HepG2 (cell line): Measurements from ENCODE around the gene ING1. TPM values are rescaled to one million over a fixed set of nuclear protein-coding genes. Genes with fewer than 3 reads are reported as not detected.

Source experiments
- ATAC-seq: fragments of 200-7000 bp; cut with Tn5 transposase; 3 replicates; pipeline ENCODE4 v1.9.1; 2020; ENCODE audit warnings: mild to moderate bottlenecking, moderate library complexity
- BruUV-seq: library from RNA; stranded (reverse); fragments of 400-500 nt; replicated peaks from 2 replicates; lab custom pipeline; 2021; lab: Mats Ljungman, UMichigan
- CTCF ChIA-PET: fragments of 300-600 bp; formaldehyde crosslinking; extraction: SDS; loops from one replicate; lab custom pipeline; 2021; ENCODE audit warnings: low total read pairs, inconsistent platforms, low intra/inter-chr PET ratio; lab: Yijun Ruan, JAX
- POLR2A ChIA-PET: fragments of 350-600 bp; sonication (Branson Sonifier 250); formaldehyde crosslinking; loops from one replicate; lab custom pipeline; 2020; ENCODE audit warnings: antibody characterized with exemption, inconsistent platforms; lab: Yijun Ruan, JAX
- DNase-seq: peaks from one replicate; pipeline ENCODE4 v3.0.0-alpha.2; 2015; ENCODE audit warnings: low spot score
- FAIRE-seq: peaks from 3 replicates; lab custom pipeline; 2011; peaks lifted over from hg19 to GRCh38; lab: Jason Lieb, UNC
- H2AFZ ChIP-seq: one replicate; pipeline ENCODE4 v1.6.1; 2011; ENCODE audit warnings: low read length, inconsistent platforms
- H3K27ac ChIP-seq: fragments of 300-600 bp; 3 replicates; pipeline ENCODE4 v1.8.0; 2011; ENCODE audit warnings: mixed run types, mild to moderate bottlenecking, mixed read lengths, low read length, inconsistent platforms; ENCODE audit not compliant: insufficient read depth; ENCODE audit errors: extremely low read length
- H3K27me3 ChIP-seq, 2 experiments: fragments of 200-600 bp in 1 of 2; 2 replicates in 1 of 2; 3 replicates in 1 of 2; pipeline versions ENCODE4 v1.6.0 to v1.8.0; 2011; ENCODE audit warnings: low read length in 2 of 2, mild to moderate bottlenecking in 2 of 2, moderate library complexity in 2 of 2, inconsistent platforms in 1 of 2; ENCODE audit not compliant: insufficient read depth in 2 of 2, control insufficient read depth in 1 of 2
- H3K36me3 ChIP-seq, 2 experiments: fragments of 200-600 bp in 1 of 2; replicated peaks in 1 of 2; 2 replicates in 1 of 2; 3 replicates in 1 of 2; pipeline versions ENCODE4 v1.5.1 to v1.8.0; 2011; ENCODE audit warnings: low read length in 2 of 2, inconsistent platforms in 1 of 2; ENCODE audit not compliant: insufficient read depth in 2 of 2, control insufficient read depth in 1 of 2
- H3K4me1 ChIP-seq: 2 replicates; pipeline ENCODE4 v1.5.1; 2012; ENCODE audit warnings: low read length, inconsistent platforms; ENCODE audit not compliant: insufficient read depth
- H3K4me2 ChIP-seq: 2 replicates; pipeline ENCODE4 v1.6.0; 2011; ENCODE audit warnings: low read depth, low read length, inconsistent platforms
- H3K4me3 ChIP-seq, 3 experiments: fragments of 200-600 bp in 1 of 3; sonication (generic), shearing (Covaris generic) in 1 of 3; replicated peaks in 1 of 3; 2 replicates each; pipeline ENCODE4 v1.5.1; 2011 to 2016; ENCODE audit warnings: low read length in 3 of 3, inconsistent platforms in 2 of 3, low read depth in 2 of 3, mild to moderate bottlenecking in 2 of 3, control low read depth in 1 of 3, mixed read lengths in 1 of 3; ENCODE audit not compliant: insufficient read depth in 1 of 3
- H3K79me2 ChIP-seq: one replicate; pipeline ENCODE4 v1.6.1; 2011; ENCODE audit warnings: low read length, inconsistent platforms; ENCODE audit not compliant: insufficient read depth
- H3K9ac ChIP-seq: 2 replicates; pipeline ENCODE4 v1.6.0; 2011; ENCODE audit warnings: mild to moderate bottlenecking, low read depth, low read length, inconsistent platforms; ENCODE audit not compliant: insufficient read depth
- H3K9me3 ChIP-seq: 2 replicates; pipeline ENCODE4 v1.5.1; 2012; ENCODE audit warnings: mild to moderate bottlenecking, low read length
- H4K20me1 ChIP-seq: 2 replicates; pipeline ENCODE4 v1.6.0; 2011; ENCODE audit warnings: inconsistent platforms, mild to moderate bottlenecking, low read length, moderate library complexity; ENCODE audit not compliant: insufficient read depth
- AKAP8 ChIP-seq: sonication (generic); formaldehyde crosslinking; IDR thresholded peaks from 2 replicates; pipeline ENCODE4 v1.5.1; 2020; ENCODE audit warnings: mild to moderate bottlenecking, missing genetic modification reagents
- ELF3 ChIP-seq: IDR thresholded peaks from 2 replicates; pipeline ENCODE4 v1.6.1; 2016; ENCODE audit warnings: missing genetic modification reagents, missing compliant biosample characterization
- PAWR ChIP-seq: sonication (generic); formaldehyde crosslinking; IDR thresholded peaks from 2 replicates; pipeline ENCODE4 v1.4.0; 2020; ENCODE audit warnings: missing genetic modification reagents, mild to moderate bottlenecking, borderline replicate concordance
- RBM22 ChIP-seq: fragments of 200-400 bp; formaldehyde crosslinking; optimal IDR thresholded peaks from 2 replicates; pipeline ENCODE3; 2017; ENCODE audit warnings: mild to moderate bottlenecking, low read length, moderate library complexity
- SUZ12 ChIP-seq: fragments of 150-350 bp; IDR thresholded peaks from 2 replicates; pipeline ENCODE4 v1.6.1; 2014; ENCODE audit warnings: low read depth, low read length
- TBX2 ChIP-seq: sonication (generic); formaldehyde crosslinking; IDR thresholded peaks from 2 replicates; pipeline ENCODE4 v1.5.0; 2020; ENCODE audit warnings: missing genetic modification reagents, mild to moderate bottlenecking, borderline replicate concordance
- ZNF251 ChIP-seq: sonication (generic); formaldehyde crosslinking; IDR thresholded peaks from 2 replicates; pipeline ENCODE4 v1.9.0; 2021; ENCODE audit warnings: mild to moderate bottlenecking, missing genetic modification reagents
- ZNF616 ChIP-seq: sonication (generic); formaldehyde crosslinking; IDR thresholded peaks from 2 replicates; pipeline ENCODE4 v1.5.0; 2020; ENCODE audit warnings: low read depth, mild to moderate bottlenecking, missing genetic modification reagents
- ZSCAN12 ChIP-seq: sonication (generic); formaldehyde crosslinking; IDR thresholded peaks from 2 replicates; pipeline ENCODE4 v1.9.0; 2021; ENCODE audit warnings: mild to moderate bottlenecking, missing genetic modification reagents
- WGBS: methylation state at CpG from one replicate; pipeline ENCODE4 v1.1.6; 2017; ENCODE audit warnings: low lambda C conversion rate; 5-methylcytosine and 5-hydroxymethylcytosine counted together
- in situ Hi-C: cut with HindIII; loops from 2 replicates; pipeline ENCODE4 v1.10.0; 2017; ENCODE audit warnings: low pct_unique_long_range_greater_than_20kb; ENCODE audit not compliant: extremely low pct_ligation_motif_present
- intact Hi-C: fragments of 100-400 bp; cut with micrococcal nuclease; formaldehyde crosslinking; loops from one replicate; pipeline ENCODE4 v1.10.0; 2022; ENCODE audit not compliant: unreplicated experiment
- polyA plus RNA-seq, 8 experiments: library from polyadenylated mRNA; depleted of rRNA in 3 of 8; stranded (reverse) in 7 of 8; unstranded in 1 of 8; fragments of >200 nt; fragmentation: Illumina TruSeq in 4 of 8; extraction: Trizol in 4 of 8; gene quantifications; 2 replicates each; pipeline versions ENCODE4 v1.2.1 to v1.2.3, GENCODE V29; 2011 to 2016; ENCODE audit warnings: low read depth in 4 of 8, missing spikeins in 1 of 8, mixed read lengths in 1 of 8; ENCODE audit not compliant: insufficient read depth in 1 of 8
- total RNA-seq, 5 experiments: library from RNA; depleted of rRNA; stranded (reverse); fragments of >200 nt; fragmentation: Illumina TruSeq; extraction: Trizol; gene quantifications; 2 replicates each; pipeline ENCODE4 v1.2.3, GENCODE V29; 2016; ENCODE audit warnings: low read depth in 1 of 5
- TF ChIP-seq, protein P1 (sequence below): sonication (generic); formaldehyde crosslinking; IDR thresholded peaks from 2 replicates; pipeline ENCODE4 v1.5.0; 2020; ENCODE audit warnings: mild to moderate bottlenecking, missing genetic modification reagents, borderline replicate concordance
- TF ChIP-seq, protein P2 (sequence below): conservative IDR thresholded peaks from 2 replicates; pipeline ENCODE4 v1.6.1; 2018; ENCODE audit warnings: missing genetic modification reagents
- TF ChIP-seq, protein P3 (sequence below): IDR thresholded peaks from 2 replicates; pipeline ENCODE4 v1.6.1; 2016; ENCODE audit warnings: missing genetic modification reagents, missing compliant biosample characterization
- TF ChIP-seq, protein P4 (sequence below): sonication (generic); formaldehyde crosslinking; IDR thresholded peaks from 2 replicates; pipeline ENCODE4 v1.4.0; 2020; ENCODE audit warnings: low read depth, missing genetic modification reagents
- TF ChIP-seq, protein P5 (sequence below): sonication (generic); formaldehyde crosslinking; IDR thresholded peaks from 2 replicates; pipeline ENCODE4 v1.5.1; 2020; ENCODE audit warnings: mild to moderate bottlenecking, missing genetic modification reagents

Gene ING1
- total and polyA plus RNA-seq, 2 of the 13 experiments (the other 11 are each of a cell fraction or from before 2014, with no cell fraction given): 8.1 to 16.1 TPM

DNA sequence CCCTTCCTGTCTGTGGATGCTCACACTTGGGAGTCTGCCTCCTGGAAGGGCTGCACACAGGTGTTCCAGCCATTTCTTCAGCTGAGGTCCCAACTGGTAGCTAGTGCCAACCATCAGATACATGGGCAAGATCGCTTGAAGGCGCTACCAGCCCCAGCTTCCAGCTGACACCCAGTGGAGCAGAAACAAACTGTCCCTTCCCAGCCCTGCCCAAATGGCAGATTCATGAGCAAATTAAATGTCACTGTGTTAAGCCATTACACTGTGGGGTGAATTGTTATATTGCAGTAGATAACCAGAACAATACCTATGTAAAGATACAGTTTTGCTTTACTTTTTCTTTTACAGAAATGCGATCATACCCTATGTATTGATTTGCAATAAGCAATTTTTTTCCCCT is 17.6 kb downstream of the ING1 start:
- Histone ChIP-seq H3K27me3 (no peaks in the 10 kb centered on the region), H3K36me3 (no peaks in the 10 kb centered on the region), H3K4me3 (no peak overlapping the region), H3K27ac (no peak overlapping the region), H3K9ac (no peak overlapping the region), H4K20me1 (no peaks in the 10 kb centered on the region), H3K9me3 (no peaks in the 10 kb centered on the region), H3K79me2 (no peaks in the 10 kb centered on the region), H3K4me1 (peaks cover 19% of the 10 kb centered on the region), H2AFZ (no peak overlapping the region), H3K4me2 (no peak overlapping the region)
- in situ Hi-C loops: no loop called here
- WGBS: 100% methylated on average over 1 of the region's 3 CpGs
- ChIA-PET CTCF (no interaction called here), POLR2A (interaction anchor here (0.9 kb wide), 1 partner anchor 16 kb away, joined by 3 read pairs; no protein-coding TSS in a partner anchor)
- ATAC-seq (no peak), FAIRE-seq (no peak), DNase-seq (no peak)
- intact Hi-C loops: no loop called here
- no TSS peak for BruUV-seq
- no peak for TF ChIP-seq RBM22
- TF ChIP-seq, protein P1, sequence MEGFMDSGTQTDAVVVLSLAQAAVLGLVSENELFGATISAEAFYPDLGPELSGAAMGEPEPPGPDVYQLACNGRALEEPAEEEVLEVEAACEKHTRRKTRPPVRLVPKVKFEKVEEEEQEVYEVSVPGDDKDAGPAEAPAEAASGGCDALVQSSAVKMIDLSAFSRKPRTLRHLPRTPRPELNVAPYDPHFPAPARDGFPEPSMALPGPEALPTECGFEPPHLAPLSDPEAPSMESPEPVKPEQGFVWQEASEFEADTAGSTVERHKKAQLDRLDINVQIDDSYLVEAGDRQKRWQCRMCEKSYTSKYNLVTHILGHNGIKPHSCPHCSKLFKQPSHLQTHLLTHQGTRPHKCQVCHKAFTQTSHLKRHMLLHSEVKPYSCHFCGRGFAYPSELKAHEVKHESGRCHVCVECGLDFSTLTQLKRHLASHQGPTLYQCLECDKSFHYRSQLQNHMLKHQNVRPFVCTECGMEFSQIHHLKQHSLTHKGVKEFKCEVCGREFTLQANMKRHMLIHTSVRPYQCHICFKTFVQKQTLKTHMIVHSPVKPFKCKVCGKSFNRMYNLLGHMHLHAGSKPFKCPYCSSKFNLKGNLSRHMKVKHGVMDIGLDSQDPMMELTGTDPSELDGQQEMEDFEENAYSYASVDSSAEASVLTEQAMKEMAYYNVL (CRISPR knock-in tag): no peak
- TF ChIP-seq AKAP8 (CRISPR knock-in tag): no peak
- TF ChIP-seq, protein P2, sequence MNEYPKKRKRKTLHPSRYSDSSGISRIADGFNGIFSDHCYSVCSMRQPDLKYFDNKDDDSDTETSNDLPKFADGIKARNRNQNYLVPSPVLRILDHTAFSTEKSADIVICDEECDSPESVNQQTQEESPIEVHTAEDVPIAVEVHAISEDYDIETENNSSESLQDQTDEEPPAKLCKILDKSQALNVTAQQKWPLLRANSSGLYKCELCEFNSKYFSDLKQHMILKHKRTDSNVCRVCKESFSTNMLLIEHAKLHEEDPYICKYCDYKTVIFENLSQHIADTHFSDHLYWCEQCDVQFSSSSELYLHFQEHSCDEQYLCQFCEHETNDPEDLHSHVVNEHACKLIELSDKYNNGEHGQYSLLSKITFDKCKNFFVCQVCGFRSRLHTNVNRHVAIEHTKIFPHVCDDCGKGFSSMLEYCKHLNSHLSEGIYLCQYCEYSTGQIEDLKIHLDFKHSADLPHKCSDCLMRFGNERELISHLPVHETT (CRISPR knock-in tag): no peak
- TF ChIP-seq PAWR (CRISPR knock-in tag): no peak
- TF ChIP-seq ZSCAN12 (CRISPR knock-in tag): no peak
- TF ChIP-seq ZNF251 (CRISPR knock-in tag): no peak
- TF ChIP-seq, protein P3, sequence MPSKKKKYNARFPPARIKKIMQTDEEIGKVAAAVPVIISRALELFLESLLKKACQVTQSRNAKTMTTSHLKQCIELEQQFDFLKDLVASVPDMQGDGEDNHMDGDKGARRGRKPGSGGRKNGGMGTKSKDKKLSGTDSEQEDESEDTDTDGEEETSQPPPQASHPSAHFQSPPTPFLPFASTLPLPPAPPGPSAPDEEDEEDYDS: no peak
- no peak for TF ChIP-seq TBX2 (CRISPR knock-in tag)
- TF ChIP-seq, protein P4, sequence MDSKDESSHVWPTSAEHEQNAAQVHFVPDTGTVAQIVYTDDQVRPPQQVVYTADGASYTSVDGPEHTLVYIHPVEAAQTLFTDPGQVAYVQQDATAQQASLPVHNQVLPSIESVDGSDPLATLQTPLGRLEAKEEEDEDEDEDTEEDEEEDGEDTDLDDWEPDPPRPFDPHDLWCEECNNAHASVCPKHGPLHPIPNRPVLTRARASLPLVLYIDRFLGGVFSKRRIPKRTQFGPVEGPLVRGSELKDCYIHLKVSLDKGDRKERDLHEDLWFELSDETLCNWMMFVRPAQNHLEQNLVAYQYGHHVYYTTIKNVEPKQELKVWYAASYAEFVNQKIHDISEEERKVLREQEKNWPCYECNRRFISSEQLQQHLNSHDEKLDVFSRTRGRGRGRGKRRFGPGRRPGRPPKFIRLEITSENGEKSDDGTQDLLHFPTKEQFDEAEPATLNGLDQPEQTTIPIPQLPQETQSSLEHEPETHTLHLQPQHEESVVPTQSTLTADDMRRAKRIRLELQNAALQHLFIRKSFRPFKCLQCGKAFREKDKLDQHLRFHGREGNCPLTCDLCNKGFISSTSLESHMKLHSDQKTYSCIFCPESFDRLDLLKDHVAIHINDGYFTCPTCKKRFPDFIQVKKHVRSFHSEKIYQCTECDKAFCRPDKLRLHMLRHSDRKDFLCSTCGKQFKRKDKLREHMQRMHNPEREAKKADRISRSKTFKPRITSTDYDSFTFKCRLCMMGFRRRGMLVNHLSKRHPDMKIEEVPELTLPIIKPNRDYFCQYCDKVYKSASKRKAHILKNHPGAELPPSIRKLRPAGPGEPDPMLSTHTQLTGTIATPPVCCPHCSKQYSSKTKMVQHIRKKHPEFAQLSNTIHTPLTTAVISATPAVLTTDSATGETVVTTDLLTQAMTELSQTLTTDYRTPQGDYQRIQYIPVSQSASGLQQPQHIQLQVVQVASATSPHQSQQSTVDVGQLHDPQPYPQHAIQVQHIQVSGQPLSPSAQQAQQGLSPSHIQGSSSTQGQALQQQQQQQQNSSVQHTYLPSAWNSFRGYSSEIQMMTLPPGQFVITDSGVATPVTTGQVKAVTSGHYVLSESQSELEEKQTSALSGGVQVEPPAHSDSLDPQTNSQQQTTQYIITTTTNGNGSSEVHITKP (CRISPR knock-in tag): no peak
- TF ChIP-seq ZNF616 (CRISPR knock-in tag): no peak
- TF ChIP-seq, protein P5, sequence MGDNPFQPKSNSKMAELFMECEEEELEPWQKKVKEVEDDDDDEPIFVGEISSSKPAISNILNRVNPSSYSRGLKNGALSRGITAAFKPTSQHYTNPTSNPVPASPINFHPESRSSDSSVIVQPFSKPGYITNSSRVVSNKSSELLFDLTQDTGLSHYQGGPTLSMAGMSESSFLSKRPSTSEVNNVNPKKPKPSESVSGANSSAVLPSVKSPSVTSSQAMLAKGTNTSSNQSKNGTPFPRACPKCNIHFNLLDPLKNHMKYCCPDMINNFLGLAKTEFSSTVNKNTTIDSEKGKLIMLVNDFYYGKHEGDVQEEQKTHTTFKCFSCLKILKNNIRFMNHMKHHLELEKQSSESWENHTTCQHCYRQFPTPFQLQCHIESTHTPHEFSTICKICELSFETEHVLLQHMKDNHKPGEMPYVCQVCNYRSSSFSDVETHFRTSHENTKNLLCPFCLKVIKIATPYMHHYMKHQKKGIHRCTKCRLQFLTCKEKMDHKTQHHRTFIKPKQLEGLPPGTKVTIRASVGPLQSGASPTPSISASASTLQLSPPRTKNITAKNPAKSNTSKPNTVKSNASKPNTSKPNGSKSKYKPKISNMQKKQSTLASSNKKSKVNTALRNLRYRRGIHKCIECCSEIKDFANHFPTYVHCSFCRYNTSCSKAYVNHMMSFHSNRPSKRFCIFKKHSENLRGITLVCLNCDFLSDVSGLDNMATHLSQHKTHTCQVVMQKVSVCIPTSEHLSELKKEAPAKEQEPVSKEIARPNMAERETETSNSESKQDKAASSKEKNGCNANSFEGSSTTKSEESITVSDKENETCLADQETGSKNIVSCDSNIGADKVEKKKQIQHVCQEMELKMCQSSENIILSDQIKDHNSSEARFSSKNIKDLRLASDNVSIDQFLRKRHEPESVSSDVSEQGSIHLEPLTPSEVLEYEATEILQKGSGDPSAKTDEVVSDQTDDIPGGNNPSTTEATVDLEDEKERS: no peak
- TF ChIP-seq SUZ12: no peak
- TF ChIP-seq ELF3 (CRISPR knock-in tag): no peak
